DMS114 treated with DMSO at 0.1 percent for 48 hours (cell line): ENCODE results near the gene GID8.
"Not testable (repeated sequence)": the region's sequence is repeated elsewhere in the genome, so short reads cannot be mapped to it uniquely, and the experiment has no call there.

Source experiments
- DNase-seq: peaks from one replicate; lab custom pipeline; 2025; ENCODE audit not compliant: unreplicated experiment; lab: John Stamatoyannopoulos, UW

GID8 gene

GRCh38 chr20:62921119-62921687, 16.7 kb upstream of the GID8 start:
- DNase-seq, result peak; percentile 16

GRCh38 chr20:62922451-62922921, 15.5 kb upstream of the GID8 start:
- DNase-seq, result no peak

GRCh38 chr20:62923059-62923668, 14.8 kb upstream of the GID8 start:
- DNase-seq, result not testable (repeated sequence)

- DNase-seq, result no peak
These were observed 14.1 kb upstream of the GID8 start for GRCh38 chr20:62923669-62924441.

- no peak for DNase-seq
These were observed 13.4 kb upstream of the GID8 start for GRCh38 chr20:62924442-62925075.

GRCh38 chr20:62925076-62925419, 12.9 kb upstream of the GID8 start:
- no peak for DNase-seq

- DNase-seq, result no peak
These were observed 12.3 kb upstream of the GID8 start for GRCh38 chr20:62925420-62926228.

- DNase-seq, result peak; percentile 74
These were observed 11.5 kb upstream of the GID8 start, which contains the start of gene DIDO1 for GRCh38 chr20:62926229-62927127. Gene DIDO1, minus strand, starts transcription at chr20:62926505.

- peak; percentile 13 for DNase-seq
These were observed 10.7 kb upstream of the GID8 start for GRCh38 chr20:62927128-62927705.

GRCh38 chr20:62928246-62928939, 9.6 kb upstream of the GID8 start:
- no peak for DNase-seq

GRCh38 chr20:62929051-62929538, 8.9 kb upstream of the GID8 start:
- DNase-seq, result no peak

GRCh38 chr20:62931464-62931863, 6.5 kb upstream of the GID8 start:
- DNase-seq, result no peak

GRCh38 chr20:62933966-62934365, 4.0 kb upstream of the GID8 start:
- DNase-seq, result no peak

- DNase-seq, result no peak
These were observed 2.6 kb upstream of the GID8 start for GRCh38 chr20:62935204-62935967.

- DNase-seq, result no peak
These were observed 1.9 kb upstream of the GID8 start for GRCh38 chr20:62935968-62936585.

- DNase-seq, result peak; percentile 85
These were observed 461 bp upstream of the GID8 start for GRCh38 chr20:62937268-62938104.

GRCh38 chr20:62940875-62941274, 2.9 kb downstream of the GID8 start:
- no peak for DNase-seq
